ENCODE measurements around the gene ROR1.

ROR1 gene

DNA sequence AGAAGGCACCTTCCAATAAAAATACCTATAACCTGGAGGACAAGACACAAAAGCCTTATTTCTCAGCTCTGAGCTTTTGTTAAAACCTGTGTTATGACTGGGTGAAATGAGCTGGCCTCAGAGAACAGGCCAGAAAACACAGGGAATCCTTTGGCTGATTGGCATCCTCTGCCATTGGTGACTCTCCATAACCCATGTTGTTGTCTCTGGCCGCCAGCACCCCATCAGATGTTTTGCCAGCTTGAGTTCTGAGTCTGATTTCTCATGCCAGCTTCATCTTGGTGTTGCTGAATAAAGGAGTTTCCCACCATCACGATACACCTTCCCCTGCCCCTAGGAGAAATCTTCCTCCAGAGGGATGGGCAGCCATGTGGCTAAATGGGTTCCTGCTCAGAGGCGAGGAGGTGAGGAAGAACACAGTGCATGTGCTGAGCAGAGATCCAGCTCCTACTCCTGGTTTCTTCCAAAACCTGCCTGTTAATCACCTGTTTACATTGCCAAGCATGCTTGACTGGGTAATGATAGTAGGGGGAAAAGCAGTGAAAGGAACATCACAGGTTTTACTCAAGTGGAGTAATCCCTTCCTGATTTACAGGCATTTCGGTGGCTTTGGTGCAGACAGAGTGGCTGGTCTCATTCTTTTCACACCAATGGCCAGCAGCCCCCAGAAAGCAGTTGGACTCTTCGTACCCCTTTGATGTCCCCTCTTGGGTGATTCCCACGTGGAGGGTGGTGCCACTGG, 109.8 kb downstream of the ROR1 start:
- no peak for TF ChIP-seq CTCF (IDR thresholded peaks at IDR 0.05; ENCODE audit: low read depth, low read length)
- DNase-seq (ENCODE audit: extremely low read depth, low read depth), result no peak

DNA sequence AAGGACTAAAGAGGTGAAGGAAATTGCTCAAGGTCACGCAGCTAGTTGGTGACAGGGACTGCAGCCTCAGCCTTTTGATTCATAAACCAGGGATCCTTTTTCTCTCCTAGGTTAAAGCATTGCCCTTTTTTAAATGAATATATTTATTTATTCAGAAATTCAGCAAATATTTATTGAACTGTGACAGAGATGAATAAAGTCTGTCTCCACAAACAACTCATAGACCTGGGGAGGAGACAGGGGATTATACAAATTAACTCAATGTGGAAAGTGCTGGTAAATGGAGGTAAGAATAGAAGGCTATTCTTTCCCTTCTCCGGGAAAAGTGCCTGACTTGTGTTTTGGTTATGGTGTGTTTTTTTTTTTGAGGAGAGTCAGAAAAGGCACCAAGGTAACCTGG, 110.7 kb downstream of the ROR1 start:
- no peak for TF ChIP-seq CTCF (IDR thresholded peaks at IDR 0.05; ENCODE audit: low read depth, low read length)
- no peak for DNase-seq (ENCODE audit: extremely low read depth, low read depth)

DNA sequence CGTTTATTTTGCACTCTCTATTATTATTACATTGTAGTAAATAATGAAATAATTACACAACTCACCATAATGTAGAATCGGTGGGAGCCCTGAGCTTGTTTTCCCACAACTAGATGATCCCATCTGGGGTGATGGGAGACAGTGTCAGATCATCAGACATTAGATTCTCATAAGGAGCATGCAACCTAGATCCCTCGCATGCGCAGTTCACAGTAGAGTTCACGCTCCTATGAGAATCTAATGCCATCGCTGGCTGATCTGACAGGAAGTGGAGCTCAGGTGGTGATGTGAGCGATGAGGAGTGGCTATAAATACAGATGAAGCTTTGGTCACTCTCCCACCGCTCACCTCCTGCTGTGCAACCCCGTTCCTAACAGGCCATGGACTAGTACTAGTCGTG, 112.1 kb downstream of the ROR1 start:
- DNase-seq (ENCODE audit: extremely low read depth, low read depth), result no peak
- TF ChIP-seq CTCF (IDR thresholded peaks at IDR 0.05; ENCODE audit: low read depth, low read length), result no peak

DNA sequence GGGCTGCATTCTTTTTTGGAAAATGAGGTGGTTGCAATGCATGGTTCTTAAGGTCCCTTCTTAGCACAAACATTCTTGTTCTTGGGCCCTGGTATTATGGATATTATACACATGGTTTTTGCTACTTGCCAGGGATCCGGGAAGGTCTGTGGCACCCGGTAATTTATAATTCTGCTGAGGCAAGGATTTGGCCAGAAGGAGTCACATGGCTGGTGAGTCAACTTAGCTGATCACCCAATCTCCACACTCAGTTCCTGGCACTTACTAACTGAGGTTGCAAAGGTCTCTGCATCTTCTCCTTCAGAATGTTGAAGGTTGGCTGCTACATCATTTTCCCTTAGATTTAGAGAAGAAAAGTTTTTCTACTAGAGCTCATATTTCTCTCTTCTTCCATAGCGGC, 112.5 kb downstream of the ROR1 start:
- TF ChIP-seq CTCF (IDR thresholded peaks at IDR 0.05; ENCODE audit: low read depth, low read length), result no peak
- no peak for DNase-seq (ENCODE audit: extremely low read depth, low read depth)

GRCh38 chr1:63887809-63888208, 114.0 kb downstream of the ROR1 start:
- TF ChIP-seq CTCF (IDR thresholded peaks at IDR 0.05; ENCODE audit: low read depth, low read length), result no peak
- DNase-seq (ENCODE audit: extremely low read depth, low read depth), result no peak

DNA sequence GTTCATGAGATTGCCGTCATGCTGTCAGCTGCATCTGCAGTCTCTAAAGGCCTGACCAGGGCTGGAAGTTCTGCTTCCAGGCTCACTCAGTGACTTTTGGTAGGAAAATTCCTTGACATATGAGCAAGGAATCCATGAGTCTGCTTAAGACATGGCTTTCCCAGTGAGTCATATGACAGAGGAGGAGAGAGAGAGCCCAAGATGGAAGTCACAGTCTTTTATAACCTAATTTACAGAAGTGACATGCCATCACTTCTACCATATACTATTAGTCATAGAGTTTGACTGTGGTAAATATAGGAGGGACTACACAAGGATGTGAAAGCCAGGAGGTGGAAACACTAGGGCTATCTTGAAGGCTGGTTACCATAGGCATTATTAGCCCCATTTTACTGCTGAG, 115.2 kb downstream of the ROR1 start:
- DNase-seq (ENCODE audit: extremely low read depth, low read depth), result no peak
- no peak for TF ChIP-seq CTCF (IDR thresholded peaks at IDR 0.05; ENCODE audit: low read depth, low read length)

DNA sequence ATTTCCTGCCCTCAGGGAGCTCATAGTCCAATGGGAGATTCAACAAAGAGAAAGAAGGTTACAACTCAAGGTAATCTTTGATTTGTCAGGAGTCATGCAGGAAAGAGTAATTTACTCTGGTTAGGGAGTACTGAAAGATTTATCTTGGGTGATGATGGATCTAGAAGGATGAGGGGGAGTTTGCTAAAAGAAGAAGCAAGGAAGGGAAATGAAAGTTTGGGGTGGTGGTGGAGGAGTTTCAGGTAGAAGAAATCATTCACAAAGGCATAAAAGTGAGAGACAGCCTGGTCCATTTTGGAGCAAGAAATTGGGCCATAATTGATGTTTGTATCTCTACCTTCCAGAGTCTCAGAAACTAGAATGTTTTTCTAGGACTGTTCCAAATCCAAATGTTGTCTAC, 116.7 kb downstream of the ROR1 start:
- no peak for DNase-seq (ENCODE audit: extremely low read depth, low read depth)
- no peak for TF ChIP-seq CTCF (IDR thresholded peaks at IDR 0.05; ENCODE audit: low read depth, low read length)
